Stimulated activated CD8-positive, alpha-beta memory T cell treated with anti-CD3 and anti-CD28 coated beads, Interleukin-7, amount 100 ng/mL, for 24 hours (primary cell): ENCODE measurements around the gene LENEP.
A peak's percentile ranks its signal among the peaks of the same experiment; 100 is the strongest.

ENCODE experiments used
- DNase-seq: peaks from one replicate; pipeline ENCODE4 v3.0.0-alpha.2; 2020; ENCODE audit warnings: low read depth

LENEP gene

DNA sequence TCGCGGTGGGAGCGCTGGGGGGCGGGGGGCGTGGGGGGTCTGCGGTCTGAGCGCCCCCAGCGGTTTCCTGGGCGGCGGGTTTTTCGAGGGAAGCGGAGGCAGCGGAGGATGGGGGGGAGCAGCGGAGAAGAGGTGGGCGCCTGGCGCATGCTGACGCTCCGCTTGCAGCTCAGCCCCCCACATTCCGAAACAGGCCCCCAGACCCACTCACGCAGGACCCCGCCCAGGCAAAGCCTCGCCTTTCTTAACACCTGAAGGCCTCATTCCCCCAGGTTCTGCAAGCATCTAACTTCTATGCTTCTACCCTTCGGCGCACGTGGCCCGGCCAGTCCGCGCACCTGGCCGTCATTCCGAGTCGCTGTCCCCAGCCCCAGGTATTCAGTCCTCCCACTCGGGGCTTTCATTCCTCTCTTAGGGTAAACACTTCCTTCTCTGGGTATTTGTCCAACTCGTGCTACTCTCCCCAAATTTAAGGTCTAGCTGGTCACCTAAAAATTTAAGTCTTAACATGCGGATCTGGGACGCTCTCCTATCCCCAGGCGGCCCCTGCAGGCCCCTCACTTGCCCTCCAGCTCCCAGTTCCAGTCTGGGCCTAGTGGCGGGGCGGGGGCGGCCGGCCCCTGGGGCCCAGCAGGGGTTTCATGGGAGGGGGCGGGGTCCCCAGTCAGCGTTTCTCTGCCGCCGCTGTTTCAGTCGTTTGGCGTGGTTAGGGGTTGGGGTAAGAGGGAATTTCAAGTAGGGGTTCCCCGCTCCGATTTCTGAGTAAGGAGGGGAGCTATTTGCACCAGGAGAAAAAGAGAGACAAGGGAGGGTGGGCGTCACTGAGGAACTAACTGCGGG lies 6.4 kb downstream of the LENEP start:
- DNase-seq = no peak

DNA sequence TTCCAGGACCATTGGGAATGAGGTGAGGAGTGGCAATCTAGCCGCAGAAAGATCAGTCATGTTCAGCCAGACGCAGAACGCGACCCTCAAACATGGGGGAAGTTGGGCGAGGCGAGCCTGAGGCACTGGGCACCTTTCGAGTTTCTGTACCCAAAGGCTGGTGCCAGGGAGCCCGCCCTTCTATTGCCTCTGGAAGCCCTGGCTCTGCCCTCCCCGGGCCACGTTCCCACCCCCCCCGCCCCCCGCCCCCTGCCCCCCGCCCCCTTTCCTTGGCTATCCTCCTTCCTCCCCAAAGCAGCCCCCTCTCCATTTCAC lies 7.0 kb downstream of the LENEP start:
- DNase-seq = no peak

- DNase-seq = peak; percentile 62
Measured at GRCh38 chr1:155000726-155001424, 7.5 kb downstream of the LENEP start.

DNA sequence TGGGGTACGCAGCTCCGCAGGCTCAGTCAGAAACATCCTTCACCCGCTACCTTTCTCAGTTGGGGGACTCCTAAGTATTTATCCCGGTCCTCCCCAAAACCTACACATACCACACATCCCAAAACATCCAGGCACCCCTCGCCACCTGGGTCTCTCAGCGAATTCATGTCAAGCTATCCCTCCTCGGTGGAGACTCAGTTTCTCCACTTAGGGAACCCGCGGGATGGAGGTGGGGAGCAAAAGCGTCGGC lies 8.0 kb downstream of the LENEP start:
- DNase-seq = no peak

- peak; percentile 98 for DNase-seq
Measured at GRCh38 chr1:155001675-155002463, 8.5 kb downstream of the LENEP start.

- no peak for DNase-seq
Measured at GRCh38 chr1:155002464-155003226, 9.3 kb downstream of the LENEP start, which contains the start of gene ZBTB7B. Gene ZBTB7B (plus strand): TSS chr1:155002802. CDS start chr1:155014661, 11,859 bp downstream.

DNA sequence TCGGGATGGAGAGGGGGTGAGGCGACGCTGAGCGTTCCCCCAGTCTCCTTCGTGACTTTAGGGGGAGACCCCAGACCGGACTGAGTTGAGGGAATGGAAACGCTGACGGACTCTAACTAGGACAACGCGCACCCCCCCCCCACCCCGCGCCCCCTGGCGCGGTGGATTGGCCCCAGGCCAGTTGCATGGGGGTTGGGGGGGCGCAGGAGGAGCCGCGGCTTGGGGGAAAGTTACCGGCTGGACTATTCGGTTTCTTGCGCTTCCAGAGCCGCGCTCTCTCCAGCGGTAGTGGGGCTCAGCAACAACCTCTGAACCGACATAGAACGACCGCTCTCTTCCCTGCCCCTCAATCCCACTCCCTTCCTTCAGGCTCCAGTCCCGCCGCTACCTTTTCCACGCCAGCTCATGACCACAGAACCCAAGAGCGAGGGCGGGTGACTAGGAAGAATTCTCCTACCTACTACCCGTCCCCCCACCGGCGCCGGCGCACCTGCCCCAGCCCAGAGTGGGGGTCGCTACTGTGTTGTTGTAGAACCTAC lies 9.9 kb downstream of the LENEP start:
- no peak for DNase-seq

- no peak for DNase-seq
Measured at GRCh38 chr1:155003766-155004351, 10.5 kb downstream of the LENEP start.

DNA sequence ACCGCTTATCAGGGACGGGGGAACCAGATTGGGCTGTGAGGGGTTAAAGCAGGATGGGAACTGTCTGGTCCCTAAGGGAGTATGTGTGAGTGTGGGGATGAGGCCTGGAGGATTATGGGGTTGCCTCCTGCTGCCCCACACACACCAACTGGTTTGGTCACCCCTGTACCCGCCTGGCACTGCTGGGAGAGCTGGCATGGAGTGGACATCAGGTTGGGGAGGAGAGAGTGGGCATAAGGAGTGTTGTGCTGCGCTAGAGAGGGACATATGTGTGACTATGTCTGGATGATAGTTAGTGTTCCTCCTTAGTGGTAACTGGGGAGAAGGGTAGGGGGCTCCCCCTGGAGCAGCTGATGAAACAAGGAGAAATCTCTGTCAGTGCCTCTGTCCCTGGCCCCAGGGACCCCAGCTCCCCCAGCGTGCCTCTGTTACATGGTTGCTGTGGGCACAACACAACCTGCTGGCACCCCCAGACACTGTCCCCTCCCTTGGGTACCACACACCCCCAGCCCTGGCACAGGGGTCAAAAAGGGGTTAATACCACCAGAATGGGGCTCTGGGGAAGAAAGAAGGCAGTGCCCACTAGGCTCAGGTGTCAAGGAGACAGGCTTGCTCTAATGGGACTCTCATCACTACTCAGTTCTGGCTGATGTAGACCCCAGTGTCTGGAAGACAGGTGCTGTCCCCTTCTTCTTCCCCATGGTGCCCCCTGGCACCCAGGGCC lies 11.1 kb downstream of the LENEP start:
- DNase-seq = no peak

- DNase-seq = no peak
Measured at GRCh38 chr1:155005076-155006011, 12.0 kb downstream of the LENEP start.

GRCh38 chr1:155006601-155007101 lies 13.3 kb downstream of the LENEP start:
- DNase-seq = no peak

- no peak for DNase-seq
Measured at GRCh38 chr1:155007251-155007828, 14.0 kb downstream of the LENEP start.

GRCh38 chr1:155008015-155008941 lies 14.9 kb downstream of the LENEP start:
- no peak for DNase-seq

DNA sequence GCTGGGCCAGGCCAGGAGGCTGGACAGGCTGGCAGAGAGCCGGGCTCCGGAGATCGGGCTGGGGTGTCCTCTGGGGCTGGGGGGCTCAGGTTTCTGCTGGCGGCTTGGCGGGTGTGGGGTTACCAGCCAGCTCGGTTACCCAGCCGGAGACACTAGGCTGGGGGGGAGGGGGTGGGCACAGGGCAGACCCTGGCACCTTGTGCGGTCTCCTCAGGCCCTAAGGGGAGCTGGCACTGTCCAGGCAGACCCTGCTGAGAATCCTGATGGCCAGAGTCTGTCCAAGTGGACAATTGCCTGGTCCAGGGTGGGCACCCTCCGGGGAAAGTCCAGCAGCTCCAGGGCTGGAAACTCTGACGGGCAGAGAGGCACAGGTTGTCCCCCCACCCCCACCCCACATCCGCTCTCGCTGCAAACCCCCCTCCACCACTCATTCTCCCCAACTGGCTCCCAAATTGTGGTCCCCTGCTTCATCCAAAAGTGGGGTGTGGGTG lies 15.9 kb downstream of the LENEP start:
- no peak for DNase-seq

- DNase-seq = no peak
Measured at GRCh38 chr1:155009742-155010141, 16.4 kb downstream of the LENEP start.

DNA sequence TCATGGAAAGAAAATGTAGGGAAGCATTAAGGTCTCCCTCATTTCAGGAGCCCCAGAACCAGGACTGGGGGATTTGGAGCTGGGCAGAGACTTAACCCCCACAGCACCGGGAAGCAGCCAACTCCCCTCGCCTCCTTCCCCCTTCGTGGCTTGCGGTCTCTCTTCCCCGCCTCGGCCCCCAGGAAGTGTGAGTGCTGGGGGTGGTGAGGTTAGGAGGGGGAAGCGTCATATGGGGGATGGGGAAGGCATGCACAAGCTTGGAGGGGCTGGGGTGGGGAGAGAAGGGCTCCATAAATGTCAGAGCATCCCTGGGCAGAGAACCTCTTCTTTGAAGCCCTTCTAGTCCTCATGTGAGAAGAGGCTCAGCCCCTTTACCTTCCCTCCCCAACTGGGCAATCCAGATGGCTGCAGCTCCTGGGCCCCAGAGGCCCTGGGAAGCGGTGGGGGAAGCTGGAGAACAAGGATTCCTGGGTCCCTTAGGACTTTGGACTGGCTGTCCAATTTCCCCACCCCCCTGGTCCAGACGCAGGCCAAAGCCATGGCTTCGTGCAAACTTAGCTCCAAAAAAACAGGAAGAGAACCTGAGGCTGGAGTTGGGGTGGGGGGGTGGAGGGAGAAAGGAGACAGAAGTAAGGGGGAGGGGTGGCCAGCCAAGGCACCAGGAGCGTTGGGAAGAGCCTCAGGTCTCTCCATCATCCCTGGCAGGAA lies 17.0 kb downstream of the LENEP start:
- DNase-seq = no peak

DNA sequence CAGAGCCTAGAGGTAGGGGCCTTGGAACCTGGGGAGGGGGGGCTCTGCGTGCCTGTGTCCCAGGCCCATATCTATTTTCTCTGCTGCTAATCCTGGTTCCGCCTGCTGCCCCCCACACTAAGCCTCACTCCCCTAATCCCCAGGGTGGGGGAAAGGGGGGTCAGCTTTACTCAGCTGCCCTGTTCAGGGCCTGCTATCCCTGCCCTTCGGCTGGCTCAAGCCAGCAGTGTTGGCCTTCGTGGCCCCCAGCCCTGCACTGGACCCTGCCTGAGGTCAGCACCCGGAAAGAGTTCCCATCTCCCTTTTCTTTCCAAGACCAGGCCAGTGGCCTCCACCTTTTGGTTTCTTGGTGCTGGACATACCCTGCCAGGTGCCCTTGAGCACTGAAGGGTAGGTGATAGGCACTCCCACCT lies 17.6 kb downstream of the LENEP start:
- DNase-seq = no peak
